Fibroblast of skin of abdomen (primary cell): ENCODE measurements around the gene KCTD20.

Experiments
- DNase-seq: peaks from one replicate; pipeline ENCODE4 v3.0.0-alpha.2; 2013

The KCTD20 gene

DNA sequence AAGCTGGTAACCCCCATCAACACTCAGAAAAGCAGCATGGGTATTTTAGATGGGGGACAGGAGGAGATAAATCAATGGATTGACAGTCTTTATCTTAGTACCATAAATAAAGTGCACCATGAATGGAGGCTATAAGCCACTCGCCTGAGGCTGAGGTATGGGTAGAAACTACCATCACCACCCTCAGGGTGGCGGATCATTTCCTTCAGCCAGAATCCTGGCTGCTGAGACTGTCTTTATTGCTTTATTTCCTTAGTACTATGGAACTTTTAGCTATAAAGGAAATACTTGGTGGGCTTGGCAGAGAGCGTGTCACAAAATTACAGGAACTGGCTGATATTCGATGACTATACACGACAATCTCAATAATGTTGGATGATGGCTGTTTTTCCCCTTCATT is 52.3 kb downstream of the KCTD20 start:
- no peak for DNase-seq

DNA sequence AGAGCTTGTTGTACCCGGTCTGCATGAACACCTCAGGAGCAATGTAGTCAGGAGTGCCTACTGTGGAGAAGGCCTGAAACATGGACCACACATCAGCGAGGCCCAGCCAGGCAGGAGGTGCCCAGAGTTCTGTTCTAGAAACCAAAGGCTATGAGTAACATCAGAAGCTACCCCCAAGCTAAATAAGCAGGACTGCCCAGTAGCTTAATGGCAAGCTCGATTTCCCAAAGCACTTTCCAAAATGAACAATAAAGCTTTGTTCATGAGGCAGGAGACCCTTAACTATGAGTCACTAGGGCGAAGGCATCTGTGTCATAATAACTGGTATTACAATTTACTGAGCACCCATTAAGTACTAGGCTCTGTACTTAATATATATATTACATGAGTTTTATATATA is 57.1 kb downstream of the KCTD20 start:
- no peak for DNase-seq

DNA sequence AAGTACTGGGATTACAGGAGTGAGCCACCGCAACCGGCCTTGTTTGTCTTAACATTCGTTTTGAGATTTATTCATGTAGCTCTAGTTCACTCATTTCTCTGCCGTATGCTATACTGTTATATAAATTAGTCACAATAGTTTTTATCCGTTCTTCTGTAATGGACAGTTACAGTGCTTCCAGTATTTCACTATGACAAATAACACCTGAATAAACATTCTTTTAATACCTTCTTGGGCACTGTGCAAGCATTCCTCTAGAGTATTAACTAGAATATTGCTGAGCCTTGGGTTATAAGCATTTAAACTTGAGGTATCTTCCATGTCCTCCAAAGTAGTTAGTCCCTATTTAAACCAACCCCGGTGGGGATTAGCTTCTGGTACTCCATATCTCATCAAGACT is 58.9 kb downstream of the KCTD20 start:
- DNase-seq: no peak

DNA sequence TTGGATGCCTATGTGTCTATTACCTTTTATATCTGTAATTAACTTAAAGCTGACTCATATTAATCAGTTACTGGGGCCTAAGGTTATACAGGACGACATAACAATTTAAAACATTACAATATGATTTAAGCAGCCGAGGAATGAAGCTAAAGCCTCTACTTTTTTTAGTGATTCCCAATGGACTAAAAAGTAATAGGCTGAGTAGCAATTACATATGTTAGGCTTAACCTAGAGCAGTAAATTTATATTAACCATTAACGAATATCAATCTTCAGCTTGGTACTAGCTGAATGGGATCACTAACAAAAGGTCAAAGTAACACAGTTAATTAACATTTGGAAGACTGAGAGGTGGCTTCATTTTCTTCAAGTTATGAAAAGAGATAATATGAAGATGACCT is 61.4 kb downstream of the KCTD20 start:
- no peak for DNase-seq

DNA sequence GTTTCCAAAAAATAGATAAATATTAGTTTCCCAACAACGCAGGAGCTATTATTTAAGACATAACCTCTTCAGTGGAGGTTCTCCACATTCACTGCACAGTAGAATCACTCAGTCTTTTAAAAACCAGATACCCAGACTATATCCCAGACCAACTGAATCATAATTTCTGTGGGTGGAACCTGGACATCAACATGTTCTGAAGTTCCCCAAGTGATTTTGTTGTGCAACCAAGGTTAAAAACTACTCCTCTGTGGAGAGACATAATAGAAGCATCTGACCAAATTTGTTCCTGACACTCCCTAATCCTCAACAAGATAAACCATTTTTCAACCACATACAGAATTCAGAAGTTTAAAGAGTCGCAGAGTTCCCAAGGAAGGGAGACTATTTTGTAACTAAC is 62.2 kb downstream of the KCTD20 start:
- no peak for DNase-seq

DNA sequence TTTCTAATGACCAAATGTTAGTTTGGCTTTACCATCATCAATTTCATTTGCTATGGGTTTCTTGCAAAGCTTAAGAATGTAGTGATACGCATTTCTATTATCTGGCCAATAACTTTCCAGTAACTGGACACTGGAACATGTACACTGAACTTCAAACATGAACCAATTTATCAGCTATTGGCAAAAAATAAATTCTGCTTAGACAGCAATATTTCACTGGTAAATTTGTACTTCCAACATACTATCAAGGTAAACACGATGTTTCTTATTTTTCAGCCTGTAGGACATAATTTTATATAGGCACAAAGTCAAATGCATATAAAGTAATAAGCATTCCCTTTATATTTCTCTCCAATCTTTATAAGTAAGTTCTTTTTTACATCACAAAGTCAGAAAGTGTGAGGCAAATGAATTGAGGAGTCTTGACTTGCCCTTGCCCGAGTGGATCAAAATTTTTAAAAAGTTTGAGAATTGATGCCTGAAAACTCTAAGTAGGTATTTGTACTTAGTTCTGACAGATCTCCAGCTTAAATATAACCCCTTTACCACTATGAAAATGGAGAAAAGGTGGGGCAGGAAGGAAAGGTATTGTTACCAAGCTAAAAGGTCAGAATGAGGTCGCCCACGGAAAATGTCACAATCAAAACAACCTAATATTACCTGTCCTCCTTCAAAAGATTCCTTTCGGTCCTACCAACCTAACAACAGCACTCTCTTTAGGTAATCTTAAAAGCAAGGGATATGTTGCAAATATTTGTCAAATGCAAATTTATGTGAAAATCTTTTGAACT is 63.1 kb downstream of the KCTD20 start:
- no peak for DNase-seq

DNA sequence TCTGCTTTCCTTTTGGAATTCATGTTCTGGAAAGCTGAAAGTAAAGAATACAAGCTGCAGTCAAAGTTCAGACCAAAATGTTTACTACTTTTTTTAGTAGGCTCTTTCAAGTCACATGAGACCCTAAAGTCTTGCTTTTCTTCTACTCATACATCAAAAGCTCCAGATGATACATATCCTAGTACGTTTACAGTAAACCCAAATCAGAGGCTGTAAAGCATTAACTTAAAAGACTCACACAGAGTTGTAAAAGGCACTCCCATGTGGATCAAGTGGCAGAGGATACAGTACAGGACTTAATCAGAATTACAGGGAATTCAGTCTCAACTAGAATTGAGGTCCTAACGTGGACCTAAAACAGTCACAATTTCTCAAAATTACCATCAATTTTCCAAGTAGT is 63.8 kb downstream of the KCTD20 start:
- DNase-seq: no peak

DNA sequence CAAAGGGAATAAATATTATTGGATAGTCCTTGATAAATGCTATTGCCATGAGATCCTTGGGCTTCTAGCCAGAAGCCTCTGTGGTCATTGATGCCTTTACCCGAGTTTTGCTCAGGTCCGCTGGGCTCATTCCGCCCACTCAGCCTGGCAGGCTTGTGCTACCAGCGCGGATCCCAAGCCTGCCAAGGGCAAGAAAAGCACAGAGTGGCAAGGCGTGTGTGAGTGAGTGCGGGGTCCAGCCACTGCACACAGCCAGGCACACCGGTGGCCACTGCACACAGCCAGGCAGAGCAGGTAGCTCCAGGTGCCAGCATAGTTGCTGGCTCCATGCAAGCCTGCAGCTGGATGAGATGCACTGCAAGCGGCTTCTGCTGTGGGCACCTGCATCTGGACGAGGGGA is 65.7 kb downstream of the KCTD20 start:
- no peak for DNase-seq

DNA sequence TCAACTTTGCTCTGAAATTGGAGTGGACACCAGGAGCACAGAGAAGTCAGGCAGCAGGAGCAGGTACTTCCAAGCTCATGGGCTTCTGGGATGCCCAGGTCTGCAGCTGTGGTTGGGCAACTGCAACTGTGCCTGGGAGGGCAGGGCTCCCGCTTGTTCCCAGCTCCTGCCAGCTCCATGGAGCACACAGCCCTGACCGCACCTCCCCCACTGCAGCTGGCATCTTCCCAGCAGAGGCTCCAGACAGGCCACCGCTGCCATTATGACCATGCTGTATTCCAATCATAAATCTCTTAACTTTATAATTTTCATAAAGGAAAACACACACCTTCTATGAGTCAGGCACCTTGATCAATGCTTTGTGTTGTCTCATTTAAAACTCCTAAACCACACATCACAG is 67.6 kb downstream of the KCTD20 start:
- no peak for DNase-seq

DNA sequence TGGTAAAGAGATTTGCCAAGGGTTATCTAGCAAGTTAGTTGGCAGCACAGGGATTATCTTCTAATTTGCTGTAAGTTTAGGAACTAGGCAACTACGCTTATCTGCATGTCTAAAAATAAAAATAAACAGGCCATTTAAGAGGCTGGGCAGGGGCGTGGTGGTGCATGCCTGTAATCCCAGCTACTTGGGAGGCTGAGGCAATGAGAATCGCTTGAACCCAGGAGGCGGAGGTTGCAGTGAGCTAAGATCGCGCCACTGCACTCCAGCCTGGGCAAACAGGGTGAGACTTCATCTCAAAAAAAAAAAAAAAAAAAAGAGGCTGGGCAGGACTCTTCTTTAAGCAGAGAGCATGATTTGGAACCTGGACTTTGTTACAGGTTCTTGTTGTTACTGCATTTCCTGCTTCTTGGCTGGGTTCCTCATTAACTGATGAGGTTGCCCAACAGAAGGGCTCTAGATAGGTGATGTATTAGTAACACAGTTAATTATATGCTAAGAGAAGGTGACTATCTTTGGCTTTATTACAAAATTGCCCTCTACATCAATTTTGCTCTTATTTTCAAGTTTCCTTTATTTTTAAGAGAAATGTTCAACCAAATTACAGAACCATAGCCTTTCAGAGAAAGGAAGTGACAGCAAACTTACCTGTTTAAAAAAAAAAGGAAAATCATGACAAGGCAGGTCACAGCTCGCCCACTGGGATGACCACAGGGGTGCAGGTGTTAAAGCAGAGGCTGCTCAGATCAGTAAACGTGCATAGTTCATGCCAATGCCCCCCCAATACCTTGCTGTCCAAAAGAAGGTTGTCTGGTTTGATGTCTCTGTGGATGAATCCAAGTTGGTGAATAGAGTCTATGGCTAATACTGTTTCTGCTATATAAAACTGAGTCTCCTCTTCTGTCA is 72.0 kb downstream of the KCTD20 start:
- DNase-seq: no peak

DNA sequence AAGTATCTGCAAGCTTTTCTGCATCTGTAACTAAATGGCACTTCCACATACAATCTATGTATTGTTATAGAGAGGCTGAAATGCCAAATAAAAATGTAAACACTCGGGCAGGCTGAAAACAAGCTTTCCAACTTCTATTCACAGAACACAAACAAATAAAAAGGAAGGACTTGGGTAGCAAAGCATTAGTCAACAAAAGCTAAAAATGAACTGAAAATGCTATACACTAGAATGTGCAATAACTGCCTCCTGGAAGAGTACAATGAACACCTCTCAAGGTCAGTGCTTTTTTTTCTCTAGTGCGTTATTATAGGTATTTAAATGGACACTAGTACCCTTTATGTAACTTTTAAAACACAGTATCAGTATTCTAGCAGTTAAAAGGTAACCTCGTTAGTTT is 73.0 kb downstream of the KCTD20 start:
- DNase-seq: no peak

DNA sequence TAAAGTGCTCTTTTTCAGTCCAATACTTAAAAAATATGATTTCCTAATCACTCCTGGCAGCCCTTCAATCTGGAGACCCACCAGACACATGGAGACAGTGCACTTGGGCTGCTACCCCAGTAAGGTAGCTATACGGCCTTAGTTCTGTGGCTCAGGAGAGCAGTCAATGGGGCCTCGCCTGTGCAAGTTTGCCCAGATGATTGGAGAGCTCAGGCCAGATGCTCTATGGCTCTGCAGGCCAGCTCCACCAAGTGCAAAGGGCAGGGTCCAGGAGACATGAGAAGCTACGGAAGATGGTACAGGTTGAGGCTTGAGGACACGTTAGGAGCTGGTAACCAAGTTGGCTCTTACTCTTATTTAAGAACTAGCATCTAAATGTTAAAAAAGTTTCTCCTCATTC is 73.8 kb downstream of the KCTD20 start:
- no peak for DNase-seq

DNA sequence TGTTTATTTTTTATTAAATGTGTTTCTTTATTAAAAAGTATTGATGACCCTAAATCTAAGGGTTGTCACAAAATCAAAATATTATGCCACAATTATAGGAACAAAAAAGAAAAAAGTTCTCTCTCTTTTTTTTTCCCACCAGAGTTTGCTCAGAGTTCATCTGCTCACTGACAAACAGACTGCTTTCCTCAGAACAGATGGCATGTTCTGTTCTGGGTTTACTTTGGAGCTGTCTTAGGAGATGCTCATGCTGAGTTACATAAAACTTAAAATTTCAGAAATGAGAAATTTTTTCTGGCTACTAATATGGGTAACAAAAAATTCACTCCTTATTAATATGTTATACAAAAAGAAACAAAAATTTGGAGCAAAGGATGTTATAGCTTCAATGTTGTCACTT is 74.2 kb downstream of the KCTD20 start:
- no peak for DNase-seq

DNA sequence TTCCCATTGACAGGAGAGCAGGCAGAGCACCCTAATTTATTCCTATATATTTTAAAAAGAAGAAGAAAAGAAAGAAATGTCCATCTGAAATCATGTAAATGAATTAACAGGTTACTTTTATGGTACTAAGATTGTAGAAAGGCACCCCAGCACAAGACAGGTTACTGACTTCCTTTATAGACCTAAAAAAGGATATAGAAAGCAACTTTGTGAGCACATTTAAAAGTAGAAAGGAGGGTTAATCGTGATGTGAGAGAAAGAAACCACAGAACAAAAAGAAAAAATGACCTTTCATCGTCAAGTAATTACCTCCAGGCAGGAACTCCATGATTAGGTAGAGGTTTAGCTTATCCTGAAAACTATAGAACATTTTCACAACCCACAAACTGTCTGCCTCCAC is 74.6 kb downstream of the KCTD20 start:
- DNase-seq: no peak

DNA sequence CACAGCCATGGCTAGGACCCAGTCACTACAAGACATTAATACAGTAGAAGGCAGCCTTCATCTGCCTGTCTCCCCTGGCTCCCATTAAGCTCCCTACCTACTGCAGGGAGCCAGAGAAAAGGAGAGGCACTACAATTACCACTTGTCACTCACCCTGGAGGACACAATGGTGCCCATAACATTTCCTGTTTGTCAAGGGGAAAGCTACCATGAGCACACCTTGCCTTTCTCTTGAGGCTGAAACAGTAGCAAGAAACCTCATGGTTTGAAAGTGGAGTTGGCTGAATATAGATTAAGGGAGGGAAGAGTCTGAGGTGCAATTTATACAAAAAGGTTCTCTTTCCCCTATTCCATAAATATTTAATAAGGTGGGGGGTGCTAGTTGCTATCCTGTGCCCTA is 76.6 kb downstream of the KCTD20 start:
- no peak for DNase-seq

DNA sequence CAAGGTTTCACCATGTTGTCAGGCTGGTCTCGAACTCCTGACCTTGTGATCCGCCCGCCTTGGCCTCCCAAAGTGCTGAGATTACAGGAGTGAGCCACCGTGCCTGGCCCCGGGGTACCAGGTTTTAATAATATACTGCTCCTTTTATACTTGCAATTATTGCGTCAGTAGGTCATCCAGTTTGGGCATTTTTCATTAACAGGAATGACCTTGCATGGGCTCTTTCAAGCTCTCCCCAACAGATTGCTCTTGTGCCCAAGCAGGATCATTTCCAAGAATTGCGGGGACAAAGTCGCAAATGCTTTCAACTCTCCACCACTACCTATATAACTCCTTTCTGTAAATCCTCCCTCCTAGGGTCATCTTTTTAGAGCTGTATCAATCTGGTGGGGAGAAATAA is 80.7 kb downstream of the KCTD20 start:
- no peak for DNase-seq

DNA sequence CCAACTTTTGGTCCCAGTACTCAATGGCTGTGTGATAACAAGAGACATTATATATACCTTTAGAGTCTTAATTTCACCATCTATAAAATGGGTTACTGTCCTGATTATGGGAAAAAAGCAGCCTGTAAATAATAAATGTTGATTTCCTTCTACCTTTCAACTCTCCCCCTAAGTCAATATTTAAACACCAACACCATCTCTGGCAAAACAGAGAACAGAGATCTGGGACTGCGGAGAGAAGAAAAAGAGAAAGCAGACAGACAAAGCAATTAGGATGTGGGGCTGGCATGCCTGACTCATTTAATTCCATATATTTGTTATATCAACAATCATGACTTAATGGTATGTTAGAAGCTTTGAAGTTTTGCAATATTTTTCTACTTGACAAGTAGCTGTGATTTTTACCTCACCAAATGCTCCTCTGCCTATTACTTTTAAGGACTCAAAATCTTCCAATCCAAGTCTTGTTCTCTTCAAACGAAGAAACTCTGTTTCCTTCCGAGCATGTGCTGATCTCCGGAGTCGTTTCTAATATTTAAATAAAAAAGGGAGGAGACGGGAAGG is 81.2 kb downstream of the KCTD20 start:
- no peak for DNase-seq

DNA sequence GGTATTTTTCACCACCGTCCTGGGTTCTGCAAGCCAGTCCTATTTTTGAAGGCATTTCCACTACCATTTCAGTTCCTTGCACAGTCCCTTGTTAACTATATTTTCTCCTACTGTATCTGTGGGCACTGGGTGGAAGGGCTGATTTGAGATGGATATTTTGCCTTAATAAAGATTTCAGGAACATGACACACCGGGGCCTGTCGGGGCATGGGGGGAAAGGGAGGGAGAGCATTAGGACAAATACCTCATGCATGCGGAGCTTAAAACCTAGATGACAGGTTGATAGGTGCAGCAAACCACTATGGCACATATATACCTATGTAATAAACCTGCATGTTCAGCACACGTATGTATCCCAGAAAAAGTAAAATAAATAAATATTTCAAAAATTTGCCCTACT is 82.1 kb downstream of the KCTD20 start:
- no peak for DNase-seq

DNA sequence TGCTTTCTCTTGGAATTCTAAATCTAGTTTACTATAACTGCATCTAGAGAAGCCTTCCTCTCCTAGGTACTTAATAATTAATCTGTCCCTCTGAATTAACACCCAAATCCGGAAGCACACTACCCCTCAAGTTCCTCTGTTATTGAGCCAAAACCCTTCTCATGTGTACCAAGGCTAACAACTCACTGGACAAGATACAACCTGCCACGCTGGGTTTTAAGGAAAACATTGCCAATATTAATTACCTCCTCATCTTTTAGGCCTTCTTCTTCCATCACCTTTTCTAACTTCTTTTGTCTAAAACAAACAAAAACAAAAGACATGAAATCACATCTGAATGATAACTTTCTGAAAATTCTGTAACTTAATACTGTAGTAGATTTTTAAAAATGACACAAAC is 82.5 kb downstream of the KCTD20 start:
- no peak for DNase-seq

DNA sequence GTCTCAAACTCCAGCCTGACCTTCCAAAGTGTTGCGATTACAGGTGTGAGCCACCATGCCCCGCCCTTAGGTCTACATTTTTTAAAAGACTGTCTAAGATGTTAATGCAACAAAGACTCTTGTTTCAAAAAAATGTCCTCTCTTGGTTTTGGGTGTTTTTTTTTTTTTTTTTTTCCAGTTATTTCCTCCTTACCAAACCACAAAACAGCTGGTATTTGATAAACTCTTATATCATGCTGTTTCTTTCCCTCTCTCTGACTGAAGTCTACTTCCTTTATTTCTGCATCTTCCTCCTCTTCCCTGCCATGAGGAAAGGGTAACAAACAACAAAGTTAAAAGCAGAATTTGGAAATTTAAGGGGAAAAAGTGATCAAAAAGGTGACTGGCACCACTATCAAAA is 83.3 kb downstream of the KCTD20 start:
- DNase-seq: no peak

DNA sequence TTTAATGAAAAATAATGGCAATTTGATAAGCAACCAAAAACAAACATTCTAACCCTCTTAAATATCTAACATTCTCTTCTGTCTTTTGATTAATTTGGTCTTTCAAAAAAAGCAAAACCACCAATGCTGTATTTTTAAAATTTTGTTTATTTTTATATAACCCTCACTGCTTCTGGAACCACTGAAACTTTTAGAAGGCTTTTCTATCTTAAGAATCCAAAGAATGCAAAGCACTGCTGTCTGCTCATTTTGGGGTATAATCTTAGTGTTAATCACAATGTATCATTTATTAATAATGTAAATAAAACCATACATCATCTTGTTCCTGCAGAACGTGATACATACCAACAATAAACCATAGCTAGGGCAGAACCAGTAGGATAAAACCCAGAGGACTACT is 90.5 kb downstream of the KCTD20 start:
- DNase-seq: peak; percentile 6

DNA sequence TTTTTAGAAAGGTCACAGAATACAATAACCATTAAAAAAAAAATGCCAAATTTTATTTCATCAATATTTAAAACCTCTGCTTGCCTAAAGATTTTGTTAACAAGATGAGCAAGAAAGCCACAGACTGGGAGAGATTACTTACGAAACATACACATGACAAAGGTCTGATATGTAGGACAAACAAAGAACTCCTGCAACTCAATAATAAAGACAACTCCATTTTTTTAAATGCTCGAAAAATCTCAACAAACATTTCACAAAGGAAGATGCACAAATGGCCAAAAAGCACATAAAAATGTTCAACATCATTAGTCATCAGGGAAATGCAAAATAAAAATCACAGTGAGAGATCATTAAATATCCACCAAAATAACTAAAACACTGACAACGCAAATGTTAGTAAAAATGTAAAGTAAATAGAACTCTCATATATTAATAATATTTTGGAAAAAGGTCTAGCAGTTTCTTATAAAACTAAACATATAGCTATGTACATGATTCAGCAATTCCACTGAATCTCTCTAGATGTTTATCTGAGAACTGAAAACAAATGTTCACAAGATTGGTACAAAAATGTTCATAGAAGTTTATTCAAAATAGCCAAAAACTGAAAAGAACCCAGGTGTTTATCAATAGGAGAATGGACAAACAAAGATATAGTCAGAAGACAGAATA is 94.2 kb downstream of the KCTD20 start:
- no peak for DNase-seq
